Mesothelial cell of epicardium (in vitro differentiated cells): ENCODE data around the gene VGLL2. TPM values are rescaled to one million over a fixed set of nuclear protein-coding genes. Genes with fewer than 3 reads are reported as not detected.
"Not testable (repeated sequence)": the region's sequence is repeated elsewhere in the genome, so short reads cannot be mapped to it uniquely, and the experiment has no call there.

Experiments used
- DNase-seq, 2 experiments: peaks; one replicate each; pipeline ENCODE4 v3.0.0; 2021; ENCODE audit warnings: low spot score in 2 of 2; ENCODE audit not compliant: unreplicated experiment in 2 of 2
- H3K27ac Mint-ChIP-seq: 2 replicates; pipeline ENCODE4 v1.8.0; 2021; ENCODE audit warnings: mixed read lengths
- H3K27me3 Mint-ChIP-seq: 2 replicates; pipeline ENCODE4 v1.8.0; 2021; ENCODE audit warnings: low read depth, mixed read lengths
- H3K36me3 Mint-ChIP-seq: 2 replicates; pipeline ENCODE4 v1.8.0; 2021; ENCODE audit warnings: mixed read lengths
- H3K4me1 Mint-ChIP-seq: 2 replicates; pipeline ENCODE4 v1.8.0; 2021; ENCODE audit warnings: mixed read lengths
- H3K4me3 Mint-ChIP-seq: 2 replicates; pipeline ENCODE4 v1.8.0; 2021; ENCODE audit warnings: mild to moderate bottlenecking, moderate library complexity, mixed read lengths
- H3K9me3 Mint-ChIP-seq: 2 replicates; pipeline ENCODE4 v1.8.0; 2021; ENCODE audit warnings: mixed read lengths
- CTCF ChIP-seq: fragments of 200-600 bp; sonication (generic); IDR thresholded peaks from one replicate; pipeline ENCODE4 v1.5.0; 2021; ENCODE audit warnings: antibody characterized with exemption; ENCODE audit not compliant: unreplicated experiment
- total RNA-seq: library from RNA; stranded (reverse); gene quantifications from 3 replicates; pipeline ENCODE4 v1.2.1, GENCODE V29; 2021

Gene VGLL2
- total RNA-seq, 1 donor from 2014 or later: not detected

DNA sequence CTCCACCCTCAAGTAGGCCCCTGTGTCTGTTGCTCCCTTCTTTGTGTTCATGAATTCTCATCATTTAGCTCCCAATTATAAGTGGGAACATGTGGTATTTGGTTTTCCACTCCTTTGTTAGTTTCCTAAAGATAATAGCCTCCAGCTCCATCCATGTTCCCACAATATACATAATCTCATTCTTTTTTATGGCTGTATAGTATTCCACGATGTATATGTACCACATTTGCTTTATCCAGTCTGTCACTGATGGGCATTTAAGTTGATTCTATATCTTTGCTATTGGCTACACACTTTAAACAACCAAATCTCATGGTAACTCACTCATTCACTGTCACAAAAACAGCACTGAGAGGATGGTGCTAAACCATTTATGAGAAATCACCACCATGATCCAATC is 35.5 kb upstream of the VGLL2 start:
- TF ChIP-seq CTCF: no peak
- H3K4me1 Mint-ChIP-seq: no peaks in the 10 kb centered on the region
- H3K4me3 Mint-ChIP-seq: no peak overlapping the region
- peaks cover 3% of the 10 kb centered on the region for H3K9me3 Mint-ChIP-seq
- peaks cover 3% of the 10 kb centered on the region for H3K27me3 Mint-ChIP-seq
- no peak for DNase-seq
- H3K36me3 Mint-ChIP-seq: no peaks in the 10 kb centered on the region
- H3K27ac Mint-ChIP-seq: no peak overlapping the region

- Mint-ChIP-seq H3K27ac (no peak overlapping the region), H3K4me1 (no peaks in the 10 kb centered on the region), H3K4me3 (no peak overlapping the region), H3K36me3 (no peaks in the 10 kb centered on the region), H3K9me3 (peaks cover 3% of the 10 kb centered on the region), H3K27me3 (peaks cover 3% of the 10 kb centered on the region)
- no peak for TF ChIP-seq CTCF
- DNase-seq: no peak
These were observed 33.9 kb upstream of the VGLL2 start for GRCh38 chr6:117231466-117231865.

DNA sequence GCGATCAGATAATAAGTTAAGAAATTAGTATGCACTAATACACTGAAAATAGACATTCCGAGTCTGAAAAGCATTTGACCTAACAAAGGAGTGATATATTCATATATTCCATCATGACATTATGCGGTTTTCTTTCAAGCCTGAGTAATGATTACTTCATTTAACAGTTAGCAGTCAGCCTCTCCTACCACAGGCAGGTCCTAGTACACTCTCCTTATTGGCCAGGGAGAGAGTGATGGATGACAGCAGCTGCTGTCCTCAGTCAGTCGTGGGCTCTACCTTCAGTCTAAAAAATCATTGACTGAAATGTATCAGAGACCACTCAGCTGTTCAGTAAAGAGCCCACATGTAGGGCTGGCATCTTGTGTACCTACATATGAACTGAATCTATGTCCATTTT is 33.2 kb upstream of the VGLL2 start:
- no peak for DNase-seq
- no peak overlapping the region for H3K4me3 Mint-ChIP-seq
- no peak overlapping the region for H3K27ac Mint-ChIP-seq
- no peaks in the 10 kb centered on the region for H3K4me1 Mint-ChIP-seq
- TF ChIP-seq CTCF: no peak
- H3K36me3 Mint-ChIP-seq: no peaks in the 10 kb centered on the region
- H3K27me3 Mint-ChIP-seq: peaks cover 3% of the 10 kb centered on the region
- H3K9me3 Mint-ChIP-seq: peaks cover 3% of the 10 kb centered on the region

GRCh38 chr6:117233145-117233544 is 32.2 kb upstream of the VGLL2 start:
- no peaks in the 10 kb centered on the region for H3K36me3 Mint-ChIP-seq
- no peaks in the 10 kb centered on the region for H3K4me1 Mint-ChIP-seq
- H3K9me3 Mint-ChIP-seq: peaks cover 3% of the 10 kb centered on the region
- no peak overlapping the region for H3K4me3 Mint-ChIP-seq
- H3K27me3 Mint-ChIP-seq: peaks cover 3% of the 10 kb centered on the region
- DNase-seq: no peak
- no peak for TF ChIP-seq CTCF
- no peak overlapping the region for H3K27ac Mint-ChIP-seq

DNA sequence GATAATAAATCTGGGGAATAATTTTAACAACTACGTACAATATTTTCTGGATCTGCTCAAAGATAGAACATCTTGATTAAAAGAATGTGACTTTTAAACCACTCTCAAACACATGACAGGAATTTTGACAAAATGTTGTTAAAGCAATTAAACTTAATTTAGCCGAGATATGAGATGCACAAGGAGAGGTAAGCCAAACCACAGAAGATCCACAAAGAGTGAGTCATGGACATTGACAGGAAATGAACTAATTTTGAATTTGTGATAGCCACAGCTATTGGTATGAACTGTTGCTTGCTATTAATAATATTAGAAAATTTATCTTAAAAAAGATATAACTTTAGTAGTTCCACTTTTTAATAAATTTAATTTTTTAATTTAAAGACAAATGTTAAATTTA is 27.8 kb upstream of the VGLL2 start:
- Mint-ChIP-seq H3K27me3 (no peaks in the 10 kb centered on the region), H3K36me3 (no peaks in the 10 kb centered on the region), H3K9me3 (no peaks in the 10 kb centered on the region), H3K4me1 (no peaks in the 10 kb centered on the region), H3K4me3 (no peak overlapping the region), H3K27ac (no peak overlapping the region)
- DNase-seq: no peak
- no peak for TF ChIP-seq CTCF

- not testable (repeated sequence) for H3K4me1 Mint-ChIP-seq, H3K9me3 Mint-ChIP-seq, H3K27me3 Mint-ChIP-seq, DNase-seq, H3K36me3 Mint-ChIP-seq, H3K27ac Mint-ChIP-seq
- peak overlapping the region; percentile 77 for H3K4me3 Mint-ChIP-seq
These were observed 20.8 kb upstream of the VGLL2 start for GRCh38 chr6:117244571-117244970.

- H3K27ac Mint-ChIP-seq, H3K36me3 Mint-ChIP-seq, H3K9me3 Mint-ChIP-seq, H3K4me1 Mint-ChIP-seq, DNase-seq, H3K27me3 Mint-ChIP-seq: not testable (repeated sequence)
- H3K4me3 Mint-ChIP-seq: peak overlapping the region; percentile 77
These were observed 20.4 kb upstream of the VGLL2 start for GRCh38 chr6:117244979-117245378.
